Progenitor cell of endocrine pancreas (in vitro differentiated cells): ENCODE results near the gene KCNQ1. TPM values are rescaled to one million over a fixed set of nuclear protein-coding genes. Genes with fewer than 3 reads are reported as not detected.

Experiments
- DNase-seq: peaks from one replicate; pipeline ENCODE4 v3.0.0; 2021; ENCODE audit warnings: low spot score; ENCODE audit not compliant: unreplicated experiment
- H3K27ac Mint-ChIP-seq: 2 replicates; pipeline ENCODE4 v1.8.0; 2021; ENCODE audit warnings: mild to moderate bottlenecking, moderate library complexity, mixed read lengths
- H3K27me3 Mint-ChIP-seq: 2 replicates; pipeline ENCODE4 v1.8.0; 2021; ENCODE audit warnings: mixed read lengths
- H3K36me3 Mint-ChIP-seq: 2 replicates; pipeline ENCODE4 v1.8.0; 2022; ENCODE audit warnings: mixed read lengths; ENCODE audit not compliant: insufficient read depth
- H3K4me1 Mint-ChIP-seq: 2 replicates; pipeline ENCODE4 v1.8.0; 2021; ENCODE audit warnings: low read depth, mixed read lengths
- H3K4me3 Mint-ChIP-seq: 2 replicates; pipeline ENCODE4 v1.8.0; 2021; ENCODE audit warnings: low read depth, mild to moderate bottlenecking, moderate library complexity, mixed read lengths
- H3K9me3 Mint-ChIP-seq: 2 replicates; pipeline ENCODE4 v1.8.0; 2021; ENCODE audit warnings: low read depth, mixed read lengths
- CTCF ChIP-seq: fragments of 200-600 bp; sonication (generic); IDR thresholded peaks from one replicate; pipeline ENCODE4 v1.5.0; 2021; ENCODE audit warnings: antibody characterized with exemption, mild to moderate bottlenecking; ENCODE audit not compliant: unreplicated experiment
- total RNA-seq: library from RNA; stranded (reverse); gene quantifications from 2 replicates; pipeline ENCODE4 v1.2.1, GENCODE V29; 2021

KCNQ1 gene
- total RNA-seq, 1 donor from 2014 or later: 3.3 TPM

- no peak for DNase-seq
- H3K4me3 Mint-ChIP-seq: no peak overlapping the region
- no peaks in the 10 kb centered on the region for H3K4me1 Mint-ChIP-seq
- peaks cover 25% of the 10 kb centered on the region for H3K27me3 Mint-ChIP-seq
- H3K36me3 Mint-ChIP-seq: no peaks in the 10 kb centered on the region
- H3K9me3 Mint-ChIP-seq: no peaks in the 10 kb centered on the region
- H3K27ac Mint-ChIP-seq: no peak overlapping the region
- no peak for TF ChIP-seq CTCF
Observed at GRCh38 chr11:2465202-2466068, 20.6 kb downstream of the KCNQ1 start.

- Mint-ChIP-seq H3K27me3 (peaks cover 28% of the 10 kb centered on the region), H3K9me3 (no peaks in the 10 kb centered on the region), H3K27ac (no peak overlapping the region), H3K36me3 (no peaks in the 10 kb centered on the region), H3K4me1 (no peaks in the 10 kb centered on the region), H3K4me3 (no peak overlapping the region)
- no peak for DNase-seq
- no peak for TF ChIP-seq CTCF
Observed at GRCh38 chr11:2466069-2466801, 21.4 kb downstream of the KCNQ1 start.

GRCh38 chr11:2466869-2467694 is 22.3 kb downstream of the KCNQ1 start:
- no peak for DNase-seq
- H3K36me3 Mint-ChIP-seq: no peaks in the 10 kb centered on the region
- peaks cover 36% of the 10 kb centered on the region for H3K27me3 Mint-ChIP-seq
- no peak overlapping the region for H3K27ac Mint-ChIP-seq
- H3K4me3 Mint-ChIP-seq: no peak overlapping the region
- no peaks in the 10 kb centered on the region for H3K4me1 Mint-ChIP-seq
- no peaks in the 10 kb centered on the region for H3K9me3 Mint-ChIP-seq
- no peak for TF ChIP-seq CTCF

GRCh38 chr11:2467695-2468055 is 22.9 kb downstream of the KCNQ1 start:
- Mint-ChIP-seq H3K4me1 (no peaks in the 10 kb centered on the region), H3K27me3 (peaks cover 40% of the 10 kb centered on the region), H3K36me3 (no peaks in the 10 kb centered on the region), H3K9me3 (no peaks in the 10 kb centered on the region), H3K27ac (no peak overlapping the region), H3K4me3 (no peak overlapping the region)
- TF ChIP-seq CTCF: no peak
- DNase-seq: no peak
